ENCODE measurements around the gene PROSER2.

The PROSER2 gene

DNA sequence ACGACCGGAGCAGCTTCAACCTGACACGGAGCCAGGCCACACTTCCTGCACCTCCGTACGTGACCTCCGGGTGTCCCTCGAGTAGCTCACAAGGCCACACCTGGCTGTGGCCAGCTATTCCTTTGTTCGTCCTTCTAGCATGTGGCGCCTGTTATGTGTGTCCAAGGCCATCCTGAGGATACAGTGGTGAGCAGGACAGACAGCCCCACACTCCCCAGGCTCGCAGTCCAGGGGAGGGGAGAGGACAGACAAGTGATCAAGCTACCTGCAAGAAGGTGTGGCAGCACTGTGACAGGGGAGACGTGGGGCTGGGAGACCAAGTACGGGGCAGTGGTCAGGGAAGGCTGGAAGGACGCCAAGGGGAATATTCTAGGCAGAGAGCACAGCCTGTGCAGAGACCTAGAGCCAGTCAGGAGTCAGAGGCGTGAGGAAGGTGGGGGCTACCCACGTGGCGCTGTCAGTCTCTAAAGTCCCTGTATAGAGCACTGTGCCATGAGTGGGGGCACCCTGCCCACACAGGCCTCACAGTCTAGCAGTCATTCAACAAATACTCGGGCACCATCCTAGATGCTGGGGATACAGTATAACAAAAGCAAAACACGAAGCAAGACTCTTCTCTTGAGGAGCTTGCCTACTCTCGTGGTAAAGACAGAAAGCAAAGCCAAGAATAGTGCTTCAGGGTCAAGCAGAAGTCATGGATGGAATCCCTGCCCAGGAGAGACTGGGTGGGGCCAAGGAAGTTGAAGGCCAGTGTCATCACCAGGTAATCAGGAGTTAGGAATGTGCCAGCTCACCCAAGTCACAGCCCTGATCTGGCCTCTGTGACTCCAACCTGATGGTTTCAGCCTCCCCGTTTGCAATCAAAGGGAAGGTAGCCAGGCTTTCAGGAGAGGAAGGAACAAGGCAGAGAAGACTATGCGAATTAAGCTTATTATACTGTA is 58.6 kb downstream of the PROSER2 start:
- no peak for DNase-seq (ENCODE audit: low read depth)
- H3K4me3 ChIP-seq (ENCODE audit: low read depth, low read length), result no peak overlapping the region
- TF ChIP-seq, protein P1, sequence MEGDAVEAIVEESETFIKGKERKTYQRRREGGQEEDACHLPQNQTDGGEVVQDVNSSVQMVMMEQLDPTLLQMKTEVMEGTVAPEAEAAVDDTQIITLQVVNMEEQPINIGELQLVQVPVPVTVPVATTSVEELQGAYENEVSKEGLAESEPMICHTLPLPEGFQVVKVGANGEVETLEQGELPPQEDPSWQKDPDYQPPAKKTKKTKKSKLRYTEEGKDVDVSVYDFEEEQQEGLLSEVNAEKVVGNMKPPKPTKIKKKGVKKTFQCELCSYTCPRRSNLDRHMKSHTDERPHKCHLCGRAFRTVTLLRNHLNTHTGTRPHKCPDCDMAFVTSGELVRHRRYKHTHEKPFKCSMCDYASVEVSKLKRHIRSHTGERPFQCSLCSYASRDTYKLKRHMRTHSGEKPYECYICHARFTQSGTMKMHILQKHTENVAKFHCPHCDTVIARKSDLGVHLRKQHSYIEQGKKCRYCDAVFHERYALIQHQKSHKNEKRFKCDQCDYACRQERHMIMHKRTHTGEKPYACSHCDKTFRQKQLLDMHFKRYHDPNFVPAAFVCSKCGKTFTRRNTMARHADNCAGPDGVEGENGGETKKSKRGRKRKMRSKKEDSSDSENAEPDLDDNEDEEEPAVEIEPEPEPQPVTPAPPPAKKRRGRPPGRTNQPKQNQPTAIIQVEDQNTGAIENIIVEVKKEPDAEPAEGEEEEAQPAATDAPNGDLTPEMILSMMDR (IDR thresholded peaks at IDR 0.05; ENCODE audit: control insufficient read depth, extremely low read depth, insufficient read depth), result no peak

DNA sequence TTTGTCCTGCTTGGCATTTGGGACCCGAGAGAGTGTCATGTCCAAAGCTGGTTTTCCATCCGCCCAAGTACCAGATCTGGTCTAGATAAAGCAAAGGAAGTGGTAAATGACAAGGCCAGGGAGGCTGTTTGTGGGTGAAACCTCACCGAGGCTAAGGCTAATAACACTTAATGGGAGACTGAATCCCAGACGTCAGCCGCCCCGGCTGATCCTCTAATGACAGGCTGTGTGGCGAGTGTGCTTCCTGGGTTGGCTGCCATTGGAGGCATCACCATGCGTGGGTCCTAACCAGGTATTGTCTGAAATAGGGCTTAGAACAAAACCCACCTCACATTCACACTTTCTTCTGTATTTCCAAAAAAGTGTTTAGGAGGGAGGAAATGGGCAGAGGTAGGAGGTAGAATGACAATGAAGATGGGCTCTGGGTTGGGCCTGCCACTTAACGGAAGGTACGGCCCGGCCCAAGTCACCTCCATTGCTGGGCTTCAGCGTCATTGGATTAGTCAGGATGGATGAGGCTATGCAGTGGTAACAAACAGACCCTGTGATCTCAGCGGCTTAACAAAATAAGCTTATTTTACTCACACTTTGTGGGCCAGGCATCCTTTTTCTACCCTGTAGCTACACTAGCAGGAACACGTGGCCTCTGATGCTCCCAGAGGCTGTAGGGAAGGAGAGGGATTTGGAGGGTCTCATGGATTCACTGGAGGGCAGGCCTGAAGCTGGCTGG is 59.7 kb downstream of the PROSER2 start:
- DNase-seq (ENCODE audit: low read depth), result no peak
- no peak overlapping the region for H3K4me3 ChIP-seq (ENCODE audit: low read depth, low read length)
- TF ChIP-seq, protein P1 (IDR thresholded peaks at IDR 0.05; ENCODE audit: control insufficient read depth, extremely low read depth, insufficient read depth), result no peak

DNA sequence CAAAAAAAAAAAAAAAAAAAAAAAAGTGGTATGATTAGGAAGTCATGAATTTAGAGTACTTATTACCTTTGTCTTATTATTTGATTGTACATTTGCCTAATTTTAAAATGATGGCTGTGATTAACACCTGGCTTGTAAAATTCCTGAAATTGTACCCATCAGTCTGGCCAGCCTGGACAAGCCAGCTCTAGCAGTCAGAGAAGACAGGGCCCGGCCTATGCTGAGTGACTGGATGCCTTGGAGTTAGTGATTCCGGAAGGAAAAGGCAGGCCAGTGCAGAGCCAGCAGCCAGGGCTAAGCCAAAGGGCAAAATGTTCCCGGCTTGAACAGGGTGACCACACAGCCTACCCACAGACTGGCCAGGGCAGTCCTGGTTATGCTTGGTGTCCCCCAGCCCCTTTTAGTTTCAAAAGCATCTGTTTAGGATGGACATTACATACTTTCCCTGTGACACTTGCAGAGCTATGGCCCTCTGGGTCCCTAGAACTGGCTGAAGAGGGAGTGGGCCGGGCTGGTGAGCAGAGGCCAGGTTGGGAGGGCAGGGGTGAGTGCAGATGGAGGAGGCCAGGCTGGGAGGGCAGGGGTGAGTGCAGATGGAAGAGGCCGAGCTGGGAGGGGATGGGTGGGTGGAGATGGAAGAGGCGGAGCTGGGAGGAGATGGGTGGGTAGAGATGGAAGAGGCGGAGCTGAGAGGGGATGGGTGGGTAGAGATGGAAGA is 61.7 kb downstream of the PROSER2 start:
- no peak overlapping the region for H3K4me3 ChIP-seq (ENCODE audit: low read depth, low read length)
- TF ChIP-seq, protein P1 (IDR thresholded peaks at IDR 0.05; ENCODE audit: control insufficient read depth, extremely low read depth, insufficient read depth), result no peak
- DNase-seq (ENCODE audit: low read depth), result no peak

DNA sequence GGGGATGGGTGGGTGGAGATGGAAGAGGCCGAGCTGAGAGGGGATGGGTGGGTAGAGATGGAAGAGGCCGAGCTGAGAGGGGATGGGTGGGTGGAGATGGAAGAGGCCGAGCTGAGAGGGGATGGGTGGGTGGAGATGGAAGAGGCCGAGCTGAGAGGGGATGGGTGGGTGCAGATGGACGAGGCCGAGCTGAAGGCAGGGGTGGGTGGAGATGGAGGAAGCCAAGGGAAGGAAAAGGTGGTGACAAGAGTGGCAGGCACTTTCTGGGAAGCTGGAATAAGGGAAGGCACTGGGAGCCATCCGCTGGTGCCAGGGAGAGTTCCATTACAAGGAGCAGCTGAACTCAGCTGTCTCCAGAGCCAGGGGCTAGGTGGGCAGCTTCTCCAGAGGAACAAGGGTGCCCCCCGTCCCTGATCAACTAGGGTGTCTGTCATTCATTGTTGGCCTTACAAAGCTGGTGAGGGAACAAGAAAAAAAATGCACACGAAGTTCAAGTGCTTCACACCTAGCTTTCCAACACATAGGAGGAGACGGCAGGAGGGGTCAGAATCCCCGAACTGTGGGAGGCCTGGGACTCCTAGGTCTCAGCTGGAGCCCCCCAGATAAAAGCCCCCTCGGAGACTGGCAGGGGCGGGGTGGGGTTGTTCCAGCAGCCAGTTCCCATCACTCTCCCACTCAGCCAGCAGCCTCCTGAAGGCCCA is 62.4 kb downstream of the PROSER2 start:
- DNase-seq (ENCODE audit: low read depth), result no peak
- TF ChIP-seq, protein P1 (IDR thresholded peaks at IDR 0.05; ENCODE audit: control insufficient read depth, extremely low read depth, insufficient read depth), result no peak
- no peak overlapping the region for H3K4me3 ChIP-seq (ENCODE audit: low read depth, low read length)

DNA sequence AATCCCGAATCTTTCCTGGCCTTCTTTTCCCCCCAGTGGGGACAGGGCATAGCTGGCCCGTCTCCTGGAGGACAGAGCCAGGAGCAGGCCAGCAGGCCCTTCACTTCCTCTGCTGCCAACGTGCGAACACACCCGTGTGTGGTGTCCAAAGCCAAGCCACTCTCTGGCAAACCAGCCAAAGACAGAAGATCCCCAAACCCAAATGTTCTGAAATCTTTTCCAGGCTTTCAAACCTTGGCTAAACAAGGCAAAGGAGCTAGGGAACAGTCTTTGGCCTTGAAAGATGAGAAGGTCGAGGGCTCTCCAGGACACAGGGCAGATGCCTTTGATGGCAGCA is 63.0 kb downstream of the PROSER2 start:
- no peak for DNase-seq (ENCODE audit: low read depth)
- TF ChIP-seq, protein P1 (IDR thresholded peaks at IDR 0.05; ENCODE audit: control insufficient read depth, extremely low read depth, insufficient read depth), result no peak
- no peak overlapping the region for H3K4me3 ChIP-seq (ENCODE audit: low read depth, low read length)

DNA sequence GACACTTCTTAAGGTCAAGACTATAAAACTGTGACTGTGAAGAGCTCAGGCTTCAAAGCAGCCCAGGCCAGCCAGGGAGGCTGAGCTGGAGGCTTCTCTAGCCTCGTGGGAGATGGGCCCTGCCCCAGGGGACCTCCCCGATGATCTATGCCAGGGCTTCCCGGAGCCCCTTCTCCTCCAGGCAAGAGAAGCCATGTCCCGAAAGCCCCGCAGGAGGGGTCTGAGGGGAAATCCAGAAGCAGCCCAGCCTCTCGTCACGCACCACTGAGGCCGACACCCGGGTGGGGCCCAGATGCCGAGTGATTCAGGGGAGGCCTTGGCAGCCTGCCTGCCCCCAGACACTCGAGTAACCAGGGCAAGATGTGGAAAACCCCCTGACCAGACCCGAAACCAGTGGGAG is 63.7 kb downstream of the PROSER2 start:
- DNase-seq (ENCODE audit: low read depth), result no peak
- TF ChIP-seq, protein P1 (IDR thresholded peaks at IDR 0.05; ENCODE audit: control insufficient read depth, extremely low read depth, insufficient read depth), result no peak
- H3K4me3 ChIP-seq (ENCODE audit: low read depth, low read length), result no peak overlapping the region

All from LNCaP clone FGC (cell line).